Chondrocyte (in vitro differentiated cells): ENCODE results near the gene BORCS8. TPM values are rescaled to one million over a fixed set of nuclear protein-coding genes. Genes with fewer than 3 reads are reported as not detected.

ENCODE experiments used
- DNase-seq: peaks from one replicate; pipeline ENCODE4 v3.0.0; 2021; ENCODE audit warnings: mixed read lengths, low spot score
- H3K27ac Mint-ChIP-seq: one replicate; pipeline ENCODE4 v1.8.0; 2021; ENCODE audit warnings: mild to moderate bottlenecking, moderate library complexity, mixed read lengths; ENCODE audit not compliant: unreplicated experiment
- H3K27me3 Mint-ChIP-seq: 2 replicates; pipeline ENCODE4 v1.8.0; 2021; ENCODE audit warnings: low read depth, mixed read lengths
- H3K36me3 Mint-ChIP-seq: 2 replicates; pipeline ENCODE4 v1.8.0; 2021; ENCODE audit warnings: low read depth, mixed read lengths
- H3K4me1 Mint-ChIP-seq: 2 replicates; pipeline ENCODE4 v1.8.0; 2021; ENCODE audit warnings: low read depth, mild to moderate bottlenecking, mixed read lengths
- H3K4me3 Mint-ChIP-seq: one replicate; pipeline ENCODE4 v1.8.0; 2021; ENCODE audit warnings: mild to moderate bottlenecking, moderate library complexity, mixed read lengths; ENCODE audit not compliant: unreplicated experiment
- H3K9me3 Mint-ChIP-seq: 2 replicates; pipeline ENCODE4 v1.8.0; 2021; ENCODE audit warnings: low read depth, mixed read lengths
- total RNA-seq: library from RNA; stranded (reverse); gene quantifications from 3 replicates; pipeline ENCODE4 v1.2.1, GENCODE V29; 2021
- TF ChIP-seq, protein P1 (sequence below): fragments of 200-600 bp; sonication (generic); IDR thresholded peaks from 2 replicates; pipeline ENCODE4 v1.5.0; 2021; ENCODE audit warnings: antibody characterized with exemption, mild to moderate bottlenecking, moderate library complexity

BORCS8 gene
- total RNA-seq, 1 donor from 2014 or later, result 14.5 TPM

DNA sequence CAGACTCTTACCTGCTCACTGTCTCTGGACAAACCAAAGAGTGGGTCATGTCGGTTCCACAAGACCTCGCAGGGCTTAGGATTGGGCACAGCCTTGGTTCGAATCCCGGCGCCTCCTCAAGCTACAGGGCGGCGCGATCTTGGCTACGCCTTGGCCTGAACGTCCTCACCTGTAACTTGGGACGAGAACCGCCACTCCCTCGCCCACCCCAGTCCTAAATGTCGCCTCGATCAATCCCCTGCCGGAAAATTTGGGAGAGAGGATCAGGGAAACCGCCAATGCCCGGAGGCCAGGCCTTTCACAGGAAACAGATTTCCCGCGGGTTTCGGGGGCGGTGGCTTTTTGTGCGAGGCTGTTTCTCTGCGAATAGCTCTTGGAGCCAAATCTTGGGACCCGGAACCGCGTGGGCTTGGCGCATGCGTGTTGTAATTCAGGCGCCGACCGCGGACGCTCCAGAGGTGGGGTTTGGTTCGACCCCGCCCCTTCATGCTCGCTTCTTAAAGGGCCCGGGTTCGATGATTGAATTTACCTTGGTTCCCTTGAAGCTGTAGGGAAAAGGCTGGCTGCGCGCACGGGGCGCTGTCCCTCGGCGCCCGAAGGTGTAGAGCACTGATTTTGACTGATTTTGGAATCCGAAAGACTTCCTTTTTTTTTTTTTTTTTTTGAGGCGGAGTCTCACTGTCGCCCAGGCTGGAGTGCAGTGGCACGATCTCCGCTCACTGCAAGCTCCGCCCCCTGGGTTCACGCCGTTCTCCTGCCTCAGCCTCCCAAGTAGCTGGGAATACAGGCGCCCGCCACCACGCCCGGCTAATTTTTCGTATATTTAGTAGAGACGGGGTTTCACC, 11.3 kb upstream of the BORCS8 start, which contains the start of gene NR2C2AP:
TSS of gene NR2C2AP (minus strand) at position 403 of the 845 bp plus-strand sequence. CDS start at position 49, 354 bp downstream.
- Mint-ChIP-seq H3K27ac (peak within 1 kb of the TSS; percentile 82), H3K4me3 (peak within 1 kb of the TSS; percentile 88), H3K27me3 (peaks cover 4% of the 10 kb centered on the region), H3K9me3 (no peaks in the 10 kb centered on the region), H3K36me3 (peaks cover 6% of the 10 kb centered on the region), H3K4me1 (peaks cover 14% of the 10 kb centered on the region)
- TF ChIP-seq, protein P1, sequence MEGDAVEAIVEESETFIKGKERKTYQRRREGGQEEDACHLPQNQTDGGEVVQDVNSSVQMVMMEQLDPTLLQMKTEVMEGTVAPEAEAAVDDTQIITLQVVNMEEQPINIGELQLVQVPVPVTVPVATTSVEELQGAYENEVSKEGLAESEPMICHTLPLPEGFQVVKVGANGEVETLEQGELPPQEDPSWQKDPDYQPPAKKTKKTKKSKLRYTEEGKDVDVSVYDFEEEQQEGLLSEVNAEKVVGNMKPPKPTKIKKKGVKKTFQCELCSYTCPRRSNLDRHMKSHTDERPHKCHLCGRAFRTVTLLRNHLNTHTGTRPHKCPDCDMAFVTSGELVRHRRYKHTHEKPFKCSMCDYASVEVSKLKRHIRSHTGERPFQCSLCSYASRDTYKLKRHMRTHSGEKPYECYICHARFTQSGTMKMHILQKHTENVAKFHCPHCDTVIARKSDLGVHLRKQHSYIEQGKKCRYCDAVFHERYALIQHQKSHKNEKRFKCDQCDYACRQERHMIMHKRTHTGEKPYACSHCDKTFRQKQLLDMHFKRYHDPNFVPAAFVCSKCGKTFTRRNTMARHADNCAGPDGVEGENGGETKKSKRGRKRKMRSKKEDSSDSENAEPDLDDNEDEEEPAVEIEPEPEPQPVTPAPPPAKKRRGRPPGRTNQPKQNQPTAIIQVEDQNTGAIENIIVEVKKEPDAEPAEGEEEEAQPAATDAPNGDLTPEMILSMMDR, result no peak
- DNase-seq, result no peak

DNA sequence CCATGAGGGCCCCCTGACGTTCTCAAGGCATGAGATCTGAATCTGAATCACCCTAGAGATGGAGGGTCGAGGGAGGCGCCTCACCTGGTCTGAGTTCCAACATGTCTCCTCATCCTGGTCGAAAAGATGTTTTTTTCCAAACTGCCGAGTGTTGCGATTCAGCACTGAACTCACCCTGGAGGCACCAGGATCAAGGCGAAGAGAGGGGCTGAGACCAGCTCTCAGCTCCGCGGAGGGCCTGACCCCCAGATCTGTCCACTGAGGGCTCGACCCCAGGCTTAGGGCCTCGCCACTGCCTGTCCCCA, 10.7 kb upstream of the BORCS8 start:
- H3K36me3 Mint-ChIP-seq, result peaks cover 9% of the 10 kb centered on the region
- TF ChIP-seq, protein P1, result no peak
- no peaks in the 10 kb centered on the region for H3K9me3 Mint-ChIP-seq
- DNase-seq, result no peak
- peaks cover 14% of the 10 kb centered on the region for H3K4me1 Mint-ChIP-seq
- peak overlapping the region; percentile 88 for H3K4me3 Mint-ChIP-seq
- H3K27ac Mint-ChIP-seq, result peak overlapping the region; percentile 80
- peaks cover 4% of the 10 kb centered on the region for H3K27me3 Mint-ChIP-seq

DNA sequence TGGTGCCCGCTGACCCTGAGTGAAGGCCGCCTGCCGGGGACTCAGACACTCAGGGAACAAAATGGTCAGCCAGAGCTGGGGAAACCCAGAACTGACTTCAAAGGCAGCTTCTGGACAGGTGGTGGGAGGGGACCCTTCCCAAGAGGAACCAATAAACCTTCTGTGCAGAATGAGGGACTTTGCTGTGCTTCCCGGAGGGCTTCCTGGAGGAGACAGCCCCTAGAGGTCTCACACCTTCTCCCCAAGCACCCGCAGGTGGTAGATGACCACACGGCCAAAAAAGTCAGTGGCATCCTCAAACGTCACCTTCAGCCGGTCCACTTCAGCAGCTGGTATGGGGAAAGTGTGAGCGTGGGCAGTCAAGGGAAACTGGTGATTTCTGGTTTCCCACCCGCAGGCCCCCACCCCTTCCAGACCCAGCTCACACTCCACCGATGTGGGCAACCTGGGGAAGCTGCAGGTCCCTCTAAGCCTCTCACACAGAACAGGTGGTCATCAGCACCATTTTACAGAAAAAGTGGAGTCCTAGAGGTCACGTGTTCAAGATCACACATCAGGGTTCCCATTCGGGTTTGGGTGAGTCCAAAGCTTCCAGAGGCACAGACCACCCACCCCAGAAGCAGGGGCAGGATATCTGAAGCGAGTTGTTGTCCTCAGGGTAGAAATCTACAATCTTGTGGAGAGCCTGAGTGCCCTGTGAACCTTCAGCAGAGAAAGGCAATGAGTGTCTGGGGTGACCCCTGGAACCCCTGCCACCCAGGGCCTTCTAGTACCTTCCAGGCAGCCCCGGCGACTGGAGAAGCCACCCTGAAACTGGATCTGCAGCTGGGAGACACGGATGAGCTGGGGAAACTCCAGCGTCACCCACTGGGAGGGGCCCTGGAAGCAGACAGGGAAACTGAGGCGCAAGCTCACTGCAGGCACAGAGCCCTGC, 10.0 kb upstream of the BORCS8 start:
- DNase-seq, result no peak
- peaks cover 14% of the 10 kb centered on the region for H3K4me1 Mint-ChIP-seq
- H3K27ac Mint-ChIP-seq, result peak overlapping the region; percentile 80
- H3K27me3 Mint-ChIP-seq, result peaks cover 3% of the 10 kb centered on the region
- H3K9me3 Mint-ChIP-seq, result no peaks in the 10 kb centered on the region
- TF ChIP-seq, protein P1, result no peak
- H3K4me3 Mint-ChIP-seq, result peak overlapping the region; percentile 88
- peaks cover 9% of the 10 kb centered on the region for H3K36me3 Mint-ChIP-seq

DNA sequence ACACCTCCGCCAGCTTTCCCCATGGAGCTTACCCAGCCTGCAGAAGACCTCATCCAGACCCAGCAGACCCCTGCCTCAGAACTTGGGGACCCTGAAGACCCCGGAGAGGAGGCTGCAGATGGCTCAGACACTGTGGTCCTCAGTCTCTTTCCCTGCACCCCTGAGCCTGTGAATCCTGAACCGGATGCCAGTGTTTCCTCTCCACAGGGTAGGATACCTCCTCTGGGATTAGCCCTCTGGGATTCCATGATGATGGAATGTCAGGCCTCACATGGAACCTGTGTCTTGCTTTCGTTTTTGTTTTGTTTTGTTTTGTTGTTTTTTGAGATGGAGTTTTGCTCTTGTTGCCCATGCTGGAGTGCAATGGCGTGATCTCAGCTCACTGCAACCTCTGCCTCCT, 2.0 kb upstream of the BORCS8 start:
- no peak for DNase-seq
- no peaks in the 10 kb centered on the region for H3K9me3 Mint-ChIP-seq
- peaks cover 43% of the 10 kb centered on the region for H3K4me1 Mint-ChIP-seq
- H3K36me3 Mint-ChIP-seq, result peaks cover 13% of the 10 kb centered on the region
- peak overlapping the region; percentile 76 for H3K27ac Mint-ChIP-seq
- H3K27me3 Mint-ChIP-seq, result no peaks in the 10 kb centered on the region
- H3K4me3 Mint-ChIP-seq, result peak overlapping the region; percentile 93
- TF ChIP-seq, protein P1, result no peak

DNA sequence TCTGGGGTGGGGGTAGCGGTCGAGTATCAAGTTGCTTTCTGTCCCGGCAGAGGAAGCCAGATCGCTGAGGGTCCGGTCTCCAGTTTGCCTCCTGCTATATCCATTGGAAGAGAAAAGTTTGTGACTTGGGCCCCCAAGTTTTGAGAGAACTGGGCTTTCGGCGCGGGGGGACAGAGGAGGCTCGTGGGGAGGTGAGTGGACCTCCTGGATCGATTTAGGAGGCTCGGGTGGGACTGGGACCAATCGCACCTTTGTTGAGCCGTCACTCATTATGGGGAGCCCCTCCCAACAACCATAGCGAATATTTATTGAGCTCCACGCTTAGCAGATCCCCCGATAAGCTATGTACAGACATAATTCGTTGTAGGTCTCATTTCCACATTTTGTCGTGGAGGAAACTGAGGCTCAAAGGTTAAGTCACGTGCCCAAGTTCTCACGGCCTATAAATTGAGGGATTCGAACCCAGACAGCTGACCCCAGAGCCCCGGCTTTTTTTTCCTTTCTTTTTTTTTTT, 1.0 kb upstream of the BORCS8 start:
- no peaks in the 10 kb centered on the region for H3K9me3 Mint-ChIP-seq
- H3K4me3 Mint-ChIP-seq, result peak overlapping the region; percentile 93
- DNase-seq, result no peak
- peaks cover 8% of the 10 kb centered on the region for H3K36me3 Mint-ChIP-seq
- H3K4me1 Mint-ChIP-seq, result peaks cover 43% of the 10 kb centered on the region
- TF ChIP-seq, protein P1, result no peak
- H3K27me3 Mint-ChIP-seq, result no peaks in the 10 kb centered on the region
- peak overlapping the region; percentile 98 for H3K27ac Mint-ChIP-seq
